ENCODE measurements around the gene MCHR1. TPM values are rescaled to one million over a fixed set of nuclear protein-coding genes. Genes with fewer than 3 reads are reported as not detected.

The MCHR1 gene
- polyA plus RNA-seq, 1 of the 3 experiments (the other 2 are of a cell fraction) = 0.33 TPM

- H3K27me3 ChIP-seq (ENCODE audit: insufficient read depth) = no peaks in the 10 kb centered on the region
- no peaks in the 10 kb centered on the region for H3K4me1 ChIP-seq (ENCODE audit: control insufficient read depth in 1 of 2, insufficient read depth in 2 of 2, low read depth in 1 of 2, low read length in 1 of 2)
- no peak for TF ChIP-seq CHD2 (IDR thresholded peaks at IDR 0.05; ENCODE audit: low read length, partially characterized antibody)
- no peak for TF ChIP-seq GABPA (IDR thresholded peaks at IDR 0.05; ENCODE audit: low read depth)
- TF ChIP-seq, protein P1, sequence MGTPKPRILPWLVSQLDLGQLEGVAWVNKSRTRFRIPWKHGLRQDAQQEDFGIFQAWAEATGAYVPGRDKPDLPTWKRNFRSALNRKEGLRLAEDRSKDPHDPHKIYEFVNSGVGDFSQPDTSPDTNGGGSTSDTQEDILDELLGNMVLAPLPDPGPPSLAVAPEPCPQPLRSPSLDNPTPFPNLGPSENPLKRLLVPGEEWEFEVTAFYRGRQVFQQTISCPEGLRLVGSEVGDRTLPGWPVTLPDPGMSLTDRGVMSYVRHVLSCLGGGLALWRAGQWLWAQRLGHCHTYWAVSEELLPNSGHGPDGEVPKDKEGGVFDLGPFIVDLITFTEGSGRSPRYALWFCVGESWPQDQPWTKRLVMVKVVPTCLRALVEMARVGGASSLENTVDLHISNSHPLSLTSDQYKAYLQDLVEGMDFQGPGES (IDR thresholded peaks at IDR 0.05; ENCODE audit: low read depth, low read length) = no peak
- TF ChIP-seq NFIC (IDR thresholded peaks at IDR 0.05; ENCODE audit: borderline replicate concordance) = no peak
- no peak for TF ChIP-seq TCF12 (IDR thresholded peaks at IDR 0.05)
- TF ChIP-seq MAX (IDR thresholded peaks at IDR 0.05; ENCODE audit: low read depth) = no peak
- no peak for TF ChIP-seq EZH2phosphoT487 (IDR thresholded peaks at IDR 0.05; ENCODE audit: borderline replicate concordance, low read depth)
- TF ChIP-seq RFX5 (IDR thresholded peaks at IDR 0.05; ENCODE audit: low read length) = no peak
- TF ChIP-seq JUND (IDR thresholded peaks at IDR 0.05) = no peak
- TF ChIP-seq SMC3 (IDR thresholded peaks at IDR 0.05; ENCODE audit: low read depth, low read length) = no peak
- TF ChIP-seq ZBTB33 (IDR thresholded peaks at IDR 0.05; ENCODE audit: borderline replicate concordance, low read depth) = no peak
- TF ChIP-seq, protein P2, sequence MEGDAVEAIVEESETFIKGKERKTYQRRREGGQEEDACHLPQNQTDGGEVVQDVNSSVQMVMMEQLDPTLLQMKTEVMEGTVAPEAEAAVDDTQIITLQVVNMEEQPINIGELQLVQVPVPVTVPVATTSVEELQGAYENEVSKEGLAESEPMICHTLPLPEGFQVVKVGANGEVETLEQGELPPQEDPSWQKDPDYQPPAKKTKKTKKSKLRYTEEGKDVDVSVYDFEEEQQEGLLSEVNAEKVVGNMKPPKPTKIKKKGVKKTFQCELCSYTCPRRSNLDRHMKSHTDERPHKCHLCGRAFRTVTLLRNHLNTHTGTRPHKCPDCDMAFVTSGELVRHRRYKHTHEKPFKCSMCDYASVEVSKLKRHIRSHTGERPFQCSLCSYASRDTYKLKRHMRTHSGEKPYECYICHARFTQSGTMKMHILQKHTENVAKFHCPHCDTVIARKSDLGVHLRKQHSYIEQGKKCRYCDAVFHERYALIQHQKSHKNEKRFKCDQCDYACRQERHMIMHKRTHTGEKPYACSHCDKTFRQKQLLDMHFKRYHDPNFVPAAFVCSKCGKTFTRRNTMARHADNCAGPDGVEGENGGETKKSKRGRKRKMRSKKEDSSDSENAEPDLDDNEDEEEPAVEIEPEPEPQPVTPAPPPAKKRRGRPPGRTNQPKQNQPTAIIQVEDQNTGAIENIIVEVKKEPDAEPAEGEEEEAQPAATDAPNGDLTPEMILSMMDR (IDR thresholded peaks at IDR 0.05) = no peak
- no peaks in the 10 kb centered on the region for H4K20me1 ChIP-seq (ENCODE audit: insufficient read depth)
- CTCF ChIA-PET = interaction anchor here (0.5 to 4.2 kb wide), 22 partner anchors 9 to 271 kb away, joined by 3 to 49 read pairs (median 4); partner anchors contain the start of genes MCHR1 and MRTFA
- H3K9me2 ChIP-seq = no peaks in the 10 kb centered on the region
- no peak for DNase-seq
- POLR2A ChIA-PET = no interaction called here
- peak overlapping the region in 1 of 2 experiments; percentile 47; a peak in 1 of 4 replicates for H3K27ac ChIP-seq (ENCODE audit: low read depth in 2 of 2, low read length in 1 of 2)
- no peak overlapping the region for H3K9ac ChIP-seq
- H2AFZ ChIP-seq (ENCODE audit: low read depth) = peak overlapping the region; percentile 74
- no peak overlapping the region for H3K4me2 ChIP-seq
- no peak overlapping the region for H3K4me3 ChIP-seq (ENCODE audit: low read depth in 2 of 2, low read length in 1 of 2)
- no peaks in the 10 kb centered on the region for H3K9me3 ChIP-seq
- no peaks in the 10 kb centered on the region for H3F3A ChIP-seq (replicated peaks; ENCODE audit: insufficient read depth)
- no peaks in the 10 kb centered on the region for H3K79me2 ChIP-seq (ENCODE audit: insufficient read depth)
- WGBS (ENCODE audit: low lambda C conversion rate) = 71% methylated on average over 1 of the region's 4 CpGs
- H3K36me3 ChIP-seq (replicated peaks in 1 of 2; ENCODE audit: control insufficient read depth in 1 of 2, insufficient read depth in 2 of 2, low read length in 1 of 2) = no peaks in the 10 kb centered on the region
Measured at GRCh38 chr22:40645579-40646197, 33.6 kb upstream of the MCHR1 start.

Measured in SK-N-SH (cell line).